HCT116 (cell line): Measurements from ENCODE around the gene MSMO1. TPM values are rescaled to one million over a fixed set of nuclear protein-coding genes. Genes with fewer than 3 reads are reported as not detected.

Source experiments
- ATAC-seq: fragments of 200-7000 bp; cut with Tn5 transposase; 2 replicates; pipeline ENCODE4 v1.9.1; 2020; ENCODE audit warnings: mild to moderate bottlenecking, moderate library complexity
- BruUV-seq: library from RNA; stranded (reverse); fragments of 400-500 nt; replicated peaks from 2 replicates; lab custom pipeline; 2021; lab: Mats Ljungman, UMichigan
- CTCF ChIA-PET: fragments of 300-600 bp; sonication (Branson Sonifier 250); formaldehyde crosslinking; loops from one replicate; lab custom pipeline; 2021; ENCODE audit warnings: antibody characterized with exemption; lab: Charles Lee
- POLR2A ChIA-PET: fragments of 300-600, 350-600 bp; sonication (Branson Sonifier 250); formaldehyde crosslinking; loops from one replicate; lab custom pipeline; 2021; ENCODE audit warnings: antibody characterized with exemption; lab: Charles Lee
- RAD21 ChIA-PET, 2 experiments: fragments of 300-600 bp; sonication (Branson Sonifier 250); formaldehyde crosslinking; loops; one replicate each; lab custom pipeline; 2023; ENCODE audit warnings: low total read pairs in 2 of 2; ENCODE audit not compliant: uncharacterized antibody in 2 of 2, unreplicated experiment in 2 of 2, low non-redundant PET in 1 of 2; lab: Charles Lee
- DNase-seq: peaks from one replicate; pipeline ENCODE4 v3.0.0-alpha.2; 2010; ENCODE audit warnings: low read depth, low spot score
- H2AFZ ChIP-seq: fragments of 200-600 bp; shearing (Covaris generic), sonication (generic); 2 replicates; pipeline ENCODE4 v1.6.1; 2017; ENCODE audit warnings: low read depth, mixed run types, mixed read lengths, antibody characterized with exemption, low read length; ENCODE audit not compliant: poor library complexity, severe bottlenecking
- H3K27ac ChIP-seq: 2 replicates; pipeline ENCODE4 v1.5.1; 2012; ENCODE audit warnings: low read depth, low read length
- H3K27me3 ChIP-seq: fragments of 200-600 bp; sonication (generic); 2 replicates; pipeline ENCODE4 v1.6.1; 2016; ENCODE audit warnings: mixed run types, low read length, mixed read lengths; ENCODE audit not compliant: insufficient read depth
- H3K36me3 ChIP-seq, 2 experiments: fragments of 200-500 bp in 1 of 2; fragments of 200-600 bp in 1 of 2; sonication (Bioruptor generic) in 1 of 2; sonication (generic) in 1 of 2; 2 replicates each; pipeline versions ENCODE4 v1.5.1 to v1.6.1; 2014 to 2016; ENCODE audit warnings: low read length in 2 of 2, inconsistent platforms in 1 of 2, mixed read lengths in 1 of 2, mixed run types in 1 of 2; ENCODE audit not compliant: insufficient read depth in 2 of 2, control insufficient read depth in 1 of 2
- H3K4me1 ChIP-seq, 2 experiments: fragments of 200-600 bp in 1 of 2; sonication (generic) in 1 of 2; 2 replicates each; pipeline versions ENCODE4 v1.5.1 to v1.6.1; 2012 to 2017; ENCODE audit warnings: low read length in 2 of 2, inconsistent platforms in 1 of 2, mild to moderate bottlenecking in 1 of 2, mixed read lengths in 1 of 2, mixed run types in 1 of 2, moderate library complexity in 1 of 2; ENCODE audit not compliant: insufficient read depth in 2 of 2, control insufficient read depth in 1 of 2
- H3K4me2 ChIP-seq: fragments of 200-600 bp; sonication (generic); 2 replicates; pipeline ENCODE4 v1.6.1; 2017; ENCODE audit warnings: mixed run types, low read length, mixed read lengths
- H3K4me3 ChIP-seq, 2 experiments: fragments of 200-600 bp in 1 of 2; sonication (generic) in 1 of 2; replicated peaks in 1 of 2; 2 replicates each; pipeline ENCODE4 v1.5.1; 2011 to 2016; ENCODE audit warnings: low read length in 2 of 2, control low read depth in 1 of 2, low read depth in 1 of 2, mild to moderate bottlenecking in 1 of 2, mixed read lengths in 1 of 2, mixed run types in 1 of 2
- H3K79me2 ChIP-seq: fragments of 200-600 bp; sonication (generic); 2 replicates; pipeline ENCODE4 v1.6.1; 2017; ENCODE audit warnings: mild to moderate bottlenecking, mixed run types, low read length, moderate library complexity, mixed read lengths; ENCODE audit not compliant: insufficient read depth
- H3K9ac ChIP-seq: fragments of 200-600 bp; sonication (generic); 2 replicates; pipeline ENCODE4 v1.6.1; 2016; ENCODE audit warnings: low read length, mixed read lengths
- H3K9me2 ChIP-seq: fragments of 200-600 bp; sonication (generic), shearing (Covaris generic); 2 replicates; pipeline ENCODE4 v1.6.1; 2017; ENCODE audit warnings: mixed run types, mild to moderate bottlenecking, moderate library complexity; ENCODE audit not compliant: insufficient read depth
- H3K9me3 ChIP-seq, 2 experiments: fragments of 200-500 bp in 1 of 2; fragments of 200-600 bp in 1 of 2; sonication (Bioruptor generic) in 1 of 2; sonication (generic) in 1 of 2; 2 replicates each; pipeline ENCODE4 v1.6.1; 2014 to 2017; ENCODE audit warnings: low read length in 2 of 2, mixed read lengths in 2 of 2, inconsistent platforms in 1 of 2, low read depth in 1 of 2, mild to moderate bottlenecking in 1 of 2, mixed run types in 1 of 2, moderate library complexity in 1 of 2; ENCODE audit not compliant: control insufficient read depth in 1 of 2, insufficient read depth in 1 of 2
- H4K20me1 ChIP-seq: fragments of 200-600 bp; sonication (generic), shearing (Covaris generic); 2 replicates; pipeline ENCODE4 v1.6.1; 2017; ENCODE audit warnings: mixed run types, mild to moderate bottlenecking, moderate library complexity; ENCODE audit not compliant: insufficient read depth
- CEBPB ChIP-seq: IDR thresholded peaks from 2 replicates; pipeline ENCODE4 v1.6.1; 2012; ENCODE audit warnings: low read depth
- EGR1 ChIP-seq: IDR thresholded peaks from 2 replicates; pipeline ENCODE4 v1.6.1; 2012; ENCODE audit warnings: low read depth
- EZH2phosphoT487 ChIP-seq: fragments of 200-600 bp; IDR thresholded peaks from 2 replicates; pipeline ENCODE4 v1.6.1; 2018; ENCODE audit warnings: antibody characterized with exemption, borderline replicate concordance
- FOSL1 ChIP-seq: IDR thresholded peaks from 2 replicates; pipeline ENCODE4 v1.6.1; 2012; ENCODE audit warnings: low read depth
- JUND ChIP-seq: IDR thresholded peaks from 2 replicates; pipeline ENCODE4 v1.6.1; 2012
- RAD21 ChIP-seq: IDR thresholded peaks from 2 replicates; pipeline ENCODE4 v1.6.1; 2012; ENCODE audit warnings: low read depth, mild to moderate bottlenecking
- SIN3A ChIP-seq: IDR thresholded peaks from 2 replicates; pipeline ENCODE4 v1.6.1; 2012; ENCODE audit warnings: low read depth
- SRF ChIP-seq: IDR thresholded peaks from 2 replicates; pipeline ENCODE4 v1.6.1; 2012; ENCODE audit warnings: low read depth
- TCF7L2 ChIP-seq: IDR thresholded peaks from 2 replicates; pipeline ENCODE4 v1.7.0; 2011; ENCODE audit warnings: borderline replicate concordance, inconsistent platforms; ENCODE audit not compliant: insufficient read depth, insufficient read length; ENCODE audit errors: extremely low read depth
- ZBTB33 ChIP-seq: IDR thresholded peaks from 2 replicates; pipeline ENCODE4 v1.6.1; 2011; ENCODE audit warnings: mild to moderate bottlenecking, low read length, moderate library complexity; ENCODE audit not compliant: insufficient replicate concordance; ENCODE audit errors: extremely low read depth
- ZNF274 ChIP-seq: fragments of 200-500 bp; sonication (Bioruptor generic); IDR thresholded peaks from 2 replicates; pipeline ENCODE4 v1.6.1; 2014; ENCODE audit warnings: mild to moderate bottlenecking, low read depth, low read length, inconsistent platforms
- intact Hi-C: fragments of 100-400 bp; cut with micrococcal nuclease; formaldehyde crosslinking; loops from 2 replicates; pipeline ENCODE4 v1.10.0; 2022
- total RNA-seq: library from RNA; stranded (reverse); gene quantifications from one replicate; pipeline ENCODE4 v1.2.1, GENCODE V29; 2021; ENCODE audit not compliant: unreplicated experiment
- TF ChIP-seq, protein P1 (sequence below): IDR thresholded peaks from 2 replicates; pipeline ENCODE4 v1.6.1; 2012
- TF ChIP-seq, protein P2 (sequence below): IDR thresholded peaks from 2 replicates; pipeline ENCODE4 v1.6.1; 2012; ENCODE audit warnings: low read depth
- TF ChIP-seq, protein P3 (sequence below): IDR thresholded peaks from 2 replicates; pipeline ENCODE4 v1.6.1; 2012

The MSMO1 gene
- total RNA-seq, 1 experiment from 2014 or later = 54.5 TPM

- Histone ChIP-seq H3K4me3 (peak overlapping the region; percentile 47 to 67), H4K20me1 (no peaks in the 10 kb centered on the region), H3K27me3 (no peaks in the 10 kb centered on the region), H2AFZ (peak overlapping the region; percentile 93), H3K9me2 (no peaks in the 10 kb centered on the region), H3K79me2 (no peaks in the 10 kb centered on the region), H3K9me3 (no peaks in the 10 kb centered on the region), H3K36me3 (no peaks in the 10 kb centered on the region), H3K4me2 (peak overlapping the region; percentile 87), H3K9ac (peak overlapping the region; percentile 55), H3K27ac (0 out of 2 replicates have a peak overlapping the region, but pooled peaks have one; percentile 54), H3K4me1 (peaks cover 8 to 18% of the 10 kb centered on the region in 2 experiments; a peak in 3 of 4 replicates)
- ATAC-seq = no peak
- BruUV-seq = no TSS peak
- ChIA-PET POLR2A (interaction anchor here (0.7 to 1.8 kb wide), 7 partner anchors 10 to 256 kb away, joined by 3 to 5 read pairs (median 3); partner anchors contain the start of gene MSMO1), RAD21 (interaction anchor here in 1 of 2 experiments (0.8 kb wide), 1 partner anchor 10 kb away, joined by 3 read pairs; no protein-coding TSS in a partner anchor), CTCF (no interaction called here)
- TF ChIP-seq SRF (no peak), EZH2phosphoT487 (no peak), FOSL1 (no peak), EGR1 (no peak), ZBTB33 (no peak), SIN3A (no peak), JUND (no peak), ZNF274 (no peak), CEBPB (no peak), TCF7L2 (no peak), RAD21 (no peak)
- TF ChIP-seq, protein P1, sequence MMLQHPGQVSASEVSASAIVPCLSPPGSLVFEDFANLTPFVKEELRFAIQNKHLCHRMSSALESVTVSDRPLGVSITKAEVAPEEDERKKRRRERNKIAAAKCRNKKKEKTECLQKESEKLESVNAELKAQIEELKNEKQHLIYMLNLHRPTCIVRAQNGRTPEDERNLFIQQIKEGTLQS = no peak
- TF ChIP-seq, protein P2, sequence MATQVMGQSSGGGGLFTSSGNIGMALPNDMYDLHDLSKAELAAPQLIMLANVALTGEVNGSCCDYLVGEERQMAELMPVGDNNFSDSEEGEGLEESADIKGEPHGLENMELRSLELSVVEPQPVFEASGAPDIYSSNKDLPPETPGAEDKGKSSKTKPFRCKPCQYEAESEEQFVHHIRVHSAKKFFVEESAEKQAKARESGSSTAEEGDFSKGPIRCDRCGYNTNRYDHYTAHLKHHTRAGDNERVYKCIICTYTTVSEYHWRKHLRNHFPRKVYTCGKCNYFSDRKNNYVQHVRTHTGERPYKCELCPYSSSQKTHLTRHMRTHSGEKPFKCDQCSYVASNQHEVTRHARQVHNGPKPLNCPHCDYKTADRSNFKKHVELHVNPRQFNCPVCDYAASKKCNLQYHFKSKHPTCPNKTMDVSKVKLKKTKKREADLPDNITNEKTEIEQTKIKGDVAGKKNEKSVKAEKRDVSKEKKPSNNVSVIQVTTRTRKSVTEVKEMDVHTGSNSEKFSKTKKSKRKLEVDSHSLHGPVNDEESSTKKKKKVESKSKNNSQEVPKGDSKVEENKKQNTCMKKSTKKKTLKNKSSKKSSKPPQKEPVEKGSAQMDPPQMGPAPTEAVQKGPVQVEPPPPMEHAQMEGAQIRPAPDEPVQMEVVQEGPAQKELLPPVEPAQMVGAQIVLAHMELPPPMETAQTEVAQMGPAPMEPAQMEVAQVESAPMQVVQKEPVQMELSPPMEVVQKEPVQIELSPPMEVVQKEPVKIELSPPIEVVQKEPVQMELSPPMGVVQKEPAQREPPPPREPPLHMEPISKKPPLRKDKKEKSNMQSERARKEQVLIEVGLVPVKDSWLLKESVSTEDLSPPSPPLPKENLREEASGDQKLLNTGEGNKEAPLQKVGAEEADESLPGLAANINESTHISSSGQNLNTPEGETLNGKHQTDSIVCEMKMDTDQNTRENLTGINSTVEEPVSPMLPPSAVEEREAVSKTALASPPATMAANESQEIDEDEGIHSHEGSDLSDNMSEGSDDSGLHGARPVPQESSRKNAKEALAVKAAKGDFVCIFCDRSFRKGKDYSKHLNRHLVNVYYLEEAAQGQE = no peak
- TF ChIP-seq, protein P3, sequence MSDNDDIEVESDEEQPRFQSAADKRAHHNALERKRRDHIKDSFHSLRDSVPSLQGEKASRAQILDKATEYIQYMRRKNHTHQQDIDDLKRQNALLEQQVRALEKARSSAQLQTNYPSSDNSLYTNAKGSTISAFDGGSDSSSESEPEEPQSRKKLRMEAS = no peak
- intact Hi-C loops = no loop called here
- no peak for DNase-seq
These were observed 50.9 kb downstream of the MSMO1 start for GRCh38 chr4:165378398-165378744.
